ENCODE results near the gene SIRT4. TPM values are rescaled to one million over a fixed set of nuclear protein-coding genes. Genes with fewer than 3 reads are reported as not detected.

SIRT4 gene
- total and polyA plus RNA-seq, 2 of the 8 experiments (the other 6 are each of a cell fraction or from before 2014, with no cell fraction given): 3.8 to 4.1 TPM

DNA sequence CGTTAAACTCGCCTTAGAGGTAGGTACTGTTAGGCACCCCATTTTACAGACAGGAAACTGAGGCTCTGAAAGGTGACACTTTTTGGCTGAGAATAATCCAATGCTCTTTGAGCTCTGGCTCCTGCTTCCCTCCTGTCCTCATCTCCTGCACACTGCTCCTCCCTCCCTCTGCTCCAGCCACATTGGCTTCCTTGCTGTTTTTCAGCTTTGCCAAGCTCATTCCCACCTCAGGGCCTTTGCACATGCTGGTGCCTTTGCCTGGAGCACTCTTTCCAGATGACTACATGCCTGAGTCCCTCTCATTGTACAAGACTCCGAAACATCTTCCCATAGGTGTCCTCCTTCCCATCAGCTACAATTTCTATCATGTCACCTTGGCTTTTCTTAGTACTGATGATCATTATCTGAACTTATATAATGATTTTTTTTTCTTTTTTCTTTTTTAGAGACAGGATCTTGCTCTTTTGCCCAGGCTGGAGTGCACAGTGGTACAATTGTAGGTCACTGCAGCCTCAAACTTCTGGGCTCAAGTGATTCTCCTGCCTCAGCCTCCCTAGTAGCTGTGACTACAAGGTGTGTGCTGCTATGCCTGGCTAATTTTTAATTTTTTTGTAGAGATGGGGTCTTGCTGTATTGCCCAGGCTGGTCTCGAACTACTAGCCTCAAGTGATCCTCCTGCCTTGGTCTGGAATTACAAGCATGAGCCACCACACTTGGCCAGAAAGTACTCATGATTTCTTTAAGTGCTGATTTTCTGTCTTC lies 51.6 kb downstream of the SIRT4 start:
- Histone ChIP-seq H2AK5ac (ENCODE audit: low read depth, low read length) (no peak overlapping the region), H3K18ac (ENCODE audit: extremely low read depth, low read length) (no peak overlapping the region), H3K4me1 (replicated peaks in 1 of 4; ENCODE audit: control insufficient read depth in 3 of 4, insufficient read depth in 4 of 4, low read length in 3 of 4) (peaks cover under 1 to 3% (median 2%) of the 10 kb centered on the region in 4 experiments; a peak in 6 of 7 replicates), H3K79me1 (ENCODE audit: low read depth, low read length) (no peaks in the 10 kb centered on the region), H2BK120ac (replicated peaks; ENCODE audit: low read depth, low read length) (no peak overlapping the region), H3K27ac (ENCODE audit: low read depth, low read length) (no peak overlapping the region), H2BK20ac (ENCODE audit: low read length) (no peak overlapping the region), H3K79me2 (ENCODE audit: control insufficient read depth in 1 of 2, insufficient read depth in 2 of 2, low read length in 2 of 2) (no peaks in the 10 kb centered on the region), H2AFZ (ENCODE audit: low read length) (no peak overlapping the region), H3K4ac (replicated peaks; ENCODE audit: insufficient read length, low read depth, low read length) (no peak overlapping the region), H2BK5ac (ENCODE audit: low read depth, low read length) (no peak overlapping the region), H4K5ac (ENCODE audit: insufficient read length, low read depth, low read length) (no peak overlapping the region), H3K4me2 (ENCODE audit: insufficient read depth in 1 of 2, low read depth in 2 of 2, low read length in 2 of 2) (no peak overlapping the region), H3K4me3 (ENCODE audit: extremely low read depth in 1 of 4, insufficient read depth in 2 of 4, low read depth in 3 of 4, low read length in 4 of 4) (no peak overlapping the region), H3K23me2 (ENCODE audit: low read depth, low read length) (no peaks in the 10 kb centered on the region), H2BK15ac (ENCODE audit: low read length) (no peak overlapping the region), H3K9ac (replicated peaks in 1 of 4; ENCODE audit: extremely low read depth in 1 of 4, low read depth in 3 of 4, low read length in 3 of 4) (no peak overlapping the region), H3K27me3 (replicated peaks in 1 of 4; ENCODE audit: control insufficient read depth in 3 of 4, extremely low read depth in 1 of 4, insufficient read depth in 3 of 4, low read length in 3 of 4) (no peaks in the 10 kb centered on the region), H4K91ac (replicated peaks; ENCODE audit: insufficient read length, low read length) (no peak overlapping the region), H3K9me3 (ENCODE audit: insufficient read depth in 2 of 2, low read depth in 1 of 2, low read length in 1 of 2) (no peaks in the 10 kb centered on the region), H4K20me1 (replicated peaks in 1 of 2; ENCODE audit: control insufficient read depth in 1 of 2, insufficient read depth in 2 of 2, low read length in 2 of 2) (peaks cover 7 to 10% of the 10 kb centered on the region in 2 experiments), H3K14ac (ENCODE audit: insufficient read length) (no peak overlapping the region), H3K36me3 (ENCODE audit: control insufficient read depth in 2 of 4, insufficient read depth in 4 of 4, low read length in 3 of 4) (peaks cover 28 to 52% (median 42%) of the 10 kb centered on the region in 4 experiments), H3K56ac (replicated peaks; ENCODE audit: insufficient read length, low read depth, low read length) (no peak overlapping the region), H2BK12ac (ENCODE audit: low read depth, low read length) (no peak overlapping the region), H3K23ac (ENCODE audit: insufficient read length) (no peak overlapping the region), H4K8ac (ENCODE audit: extremely low read depth, insufficient read depth, low read length) (no peak overlapping the region)
- 88% methylated on average over 4 of the region's 4 CpGs; no CpG with 5 or more reads in 1 of the 2 experiments for WGBS, 2 experiments (ENCODE audit: extremely low coverage in 1 of 2, insufficient coverage in 1 of 2, insufficient read length in 1 of 2, insufficient replicate concordance in 2 of 2, low coverage in 1 of 2, low lambda C conversion rate in 2 of 2, missing lambda C conversion rate in 1 of 2)
- FAIRE-seq (no peak), DNase-seq (ENCODE audit: low read depth in 1 of 2, low spot score in 2 of 2) (no peak)
- CTCF ChIA-PET (ENCODE audit: partially characterized antibody): interaction anchor here (0.8 to 8.5 kb wide), 14 partner anchors 13 to 121 kb away, joined by 3 to 66 read pairs (median 4); no protein-coding TSS in a partner anchor
- TF ChIP-seq POLR2A (IDR thresholded peaks at IDR 0.05; ENCODE audit: control extremely low read depth in 1 of 2, low read depth in 2 of 2, low read length in 2 of 2): 0 out of 3 replicates have a peak, but pooled peaks of 1 of the 2 experiments have one; percentile 6
- TF ChIP-seq, protein P1, sequence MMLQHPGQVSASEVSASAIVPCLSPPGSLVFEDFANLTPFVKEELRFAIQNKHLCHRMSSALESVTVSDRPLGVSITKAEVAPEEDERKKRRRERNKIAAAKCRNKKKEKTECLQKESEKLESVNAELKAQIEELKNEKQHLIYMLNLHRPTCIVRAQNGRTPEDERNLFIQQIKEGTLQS (IDR thresholded peaks at IDR 0.05; ENCODE audit: insufficient read depth, low read depth, low read length): no peak
- POLR2A ChIA-PET (ENCODE audit: partially characterized antibody): interaction anchor here (0.8 to 2.8 kb wide), 9 partner anchors 11 to 126 kb away, joined by 3 to 13 read pairs (median 4); partner anchors contain the start of gene COX6A1

All from H1 (cell line).